ENCODE results near the gene RSPH6A.

RSPH6A gene

GRCh38 chr19:45817010-45817724, 2.1 kb upstream of the RSPH6A start (continued):
- TF ChIP-seq ZNF48 (tag by site-specific recombination; IDR thresholded peaks at IDR 0.05) (no peak), ZNF221 (tag by site-specific recombination; IDR thresholded peaks at IDR 0.05; ENCODE audit: borderline replicate concordance) (no peak), ZNF362 (tag by site-specific recombination; IDR thresholded peaks at IDR 0.05) (peak; percentile 100), ZNF473 (tag by site-specific recombination; IDR thresholded peaks at IDR 0.05) (no peak), ZNF2 (tag by site-specific recombination; IDR thresholded peaks at IDR 0.05) (peak; percentile 67; the same call in 1 of the 2 replicates), ZNF530 (tag by site-specific recombination; IDR thresholded peaks at IDR 0.05; ENCODE audit: low read depth) (no peak), TCF7L2 (IDR thresholded peaks at IDR 0.05; ENCODE audit: borderline replicate concordance, low read depth, low read length) (no peak), OSR2 (tag by site-specific recombination; IDR thresholded peaks at IDR 0.05) (no peak), ZEB2 (tag by site-specific recombination; IDR thresholded peaks at IDR 0.05) (peak; percentile 46; the same call in 1 of the 2 replicates), ZNF623 (tag by site-specific recombination; IDR thresholded peaks at IDR 0.05) (no peak), FEZF1 (tag by site-specific recombination; IDR thresholded peaks at IDR 0.05) (no peak), KLF9 (tag by site-specific recombination; IDR thresholded peaks at IDR 0.05; ENCODE audit: low read depth) (no peak), PRDM1 (tag by site-specific recombination; IDR thresholded peaks at IDR 0.05) (no peak), SP7 (tag by site-specific recombination; IDR thresholded peaks at IDR 0.05) (peak; percentile 44; the same call in 1 of the 2 replicates), ZNF791 (tag by site-specific recombination; IDR thresholded peaks at IDR 0.05) (no peak), ZNF560 (tag by site-specific recombination; IDR thresholded peaks at IDR 0.05; ENCODE audit: borderline replicate concordance) (no peak), ZNF76 (tag by site-specific recombination; IDR thresholded peaks at IDR 0.05; ENCODE audit: borderline replicate concordance, low read depth) (no peak), ZNF621 (tag by site-specific recombination; IDR thresholded peaks at IDR 0.05) (no peak), ZNF610 (tag by site-specific recombination; IDR thresholded peaks at IDR 0.05; ENCODE audit: borderline replicate concordance) (no peak), ZNF223 (tag by site-specific recombination; IDR thresholded peaks at IDR 0.05) (peak; percentile 86), KLF16 (tag by site-specific recombination; IDR thresholded peaks at IDR 0.05) (no peak)
- TF ChIP-seq, protein P1, sequence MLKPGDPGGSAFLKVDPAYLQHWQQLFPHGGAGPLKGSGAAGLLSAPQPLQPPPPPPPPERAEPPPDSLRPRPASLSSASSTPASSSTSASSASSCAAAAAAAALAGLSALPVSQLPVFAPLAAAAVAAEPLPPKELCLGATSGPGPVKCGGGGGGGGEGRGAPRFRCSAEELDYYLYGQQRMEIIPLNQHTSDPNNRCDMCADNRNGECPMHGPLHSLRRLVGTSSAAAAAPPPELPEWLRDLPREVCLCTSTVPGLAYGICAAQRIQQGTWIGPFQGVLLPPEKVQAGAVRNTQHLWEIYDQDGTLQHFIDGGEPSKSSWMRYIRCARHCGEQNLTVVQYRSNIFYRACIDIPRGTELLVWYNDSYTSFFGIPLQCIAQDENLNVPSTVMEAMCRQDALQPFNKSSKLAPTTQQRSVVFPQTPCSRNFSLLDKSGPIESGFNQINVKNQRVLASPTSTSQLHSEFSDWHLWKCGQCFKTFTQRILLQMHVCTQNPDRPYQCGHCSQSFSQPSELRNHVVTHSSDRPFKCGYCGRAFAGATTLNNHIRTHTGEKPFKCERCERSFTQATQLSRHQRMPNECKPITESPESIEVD (tag by site-specific recombination; IDR thresholded peaks at IDR 0.05): no peak
- TF ChIP-seq, protein P2, sequence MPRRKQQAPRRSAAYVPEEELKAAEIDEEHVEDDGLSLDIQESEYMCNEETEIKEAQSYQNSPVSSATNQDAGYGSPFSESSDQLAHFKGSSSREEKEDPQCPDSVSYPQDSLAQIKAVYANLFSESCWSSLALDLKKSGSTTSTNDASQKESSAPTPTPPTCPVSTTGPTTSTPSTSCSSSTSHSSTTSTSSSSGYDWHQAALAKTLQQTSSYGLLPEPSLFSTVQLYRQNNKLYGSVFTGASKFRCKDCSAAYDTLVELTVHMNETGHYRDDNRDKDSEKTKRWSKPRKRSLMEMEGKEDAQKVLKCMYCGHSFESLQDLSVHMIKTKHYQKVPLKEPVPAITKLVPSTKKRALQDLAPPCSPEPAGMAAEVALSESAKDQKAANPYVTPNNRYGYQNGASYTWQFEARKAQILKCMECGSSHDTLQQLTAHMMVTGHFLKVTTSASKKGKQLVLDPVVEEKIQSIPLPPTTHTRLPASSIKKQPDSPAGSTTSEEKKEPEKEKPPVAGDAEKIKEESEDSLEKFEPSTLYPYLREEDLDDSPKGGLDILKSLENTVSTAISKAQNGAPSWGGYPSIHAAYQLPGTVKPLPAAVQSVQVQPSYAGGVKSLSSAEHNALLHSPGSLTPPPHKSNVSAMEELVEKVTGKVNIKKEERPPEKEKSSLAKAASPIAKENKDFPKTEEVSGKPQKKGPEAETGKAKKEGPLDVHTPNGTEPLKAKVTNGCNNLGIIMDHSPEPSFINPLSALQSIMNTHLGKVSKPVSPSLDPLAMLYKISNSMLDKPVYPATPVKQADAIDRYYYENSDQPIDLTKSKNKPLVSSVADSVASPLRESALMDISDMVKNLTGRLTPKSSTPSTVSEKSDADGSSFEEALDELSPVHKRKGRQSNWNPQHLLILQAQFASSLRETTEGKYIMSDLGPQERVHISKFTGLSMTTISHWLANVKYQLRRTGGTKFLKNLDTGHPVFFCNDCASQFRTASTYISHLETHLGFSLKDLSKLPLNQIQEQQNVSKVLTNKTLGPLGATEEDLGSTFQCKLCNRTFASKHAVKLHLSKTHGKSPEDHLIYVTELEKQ (tag by site-specific recombination; IDR thresholded peaks at IDR 0.05; ENCODE audit: borderline replicate concordance): no peak
- TF ChIP-seq, protein P3, sequence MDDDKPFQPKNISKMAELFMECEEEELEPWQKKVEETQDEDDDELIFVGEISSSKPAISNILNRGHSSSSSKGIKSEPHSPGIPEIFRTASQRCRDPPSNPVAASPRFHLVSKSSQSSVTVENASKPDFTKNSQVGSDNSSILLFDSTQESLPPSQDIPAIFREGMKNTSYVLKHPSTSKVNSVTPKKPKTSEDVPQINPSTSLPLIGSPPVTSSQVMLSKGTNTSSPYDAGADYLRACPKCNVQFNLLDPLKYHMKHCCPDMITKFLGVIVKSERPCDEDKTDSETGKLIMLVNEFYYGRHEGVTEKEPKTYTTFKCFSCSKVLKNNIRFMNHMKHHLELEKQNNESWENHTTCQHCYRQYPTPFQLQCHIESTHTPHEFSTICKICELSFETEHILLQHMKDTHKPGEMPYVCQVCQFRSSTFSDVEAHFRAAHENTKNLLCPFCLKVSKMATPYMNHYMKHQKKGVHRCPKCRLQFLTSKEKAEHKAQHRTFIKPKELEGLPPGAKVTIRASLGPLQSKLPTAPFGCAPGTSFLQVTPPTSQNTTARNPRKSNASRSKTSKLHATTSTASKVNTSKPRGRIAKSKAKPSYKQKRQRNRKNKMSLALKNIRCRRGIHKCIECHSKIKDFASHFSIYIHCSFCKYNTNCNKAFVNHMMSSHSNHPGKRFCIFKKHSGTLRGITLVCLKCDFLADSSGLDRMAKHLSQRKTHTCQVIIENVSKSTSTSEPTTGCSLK (tag by site-specific recombination; IDR thresholded peaks at IDR 0.05): no peak
- TF ChIP-seq, protein P4, sequence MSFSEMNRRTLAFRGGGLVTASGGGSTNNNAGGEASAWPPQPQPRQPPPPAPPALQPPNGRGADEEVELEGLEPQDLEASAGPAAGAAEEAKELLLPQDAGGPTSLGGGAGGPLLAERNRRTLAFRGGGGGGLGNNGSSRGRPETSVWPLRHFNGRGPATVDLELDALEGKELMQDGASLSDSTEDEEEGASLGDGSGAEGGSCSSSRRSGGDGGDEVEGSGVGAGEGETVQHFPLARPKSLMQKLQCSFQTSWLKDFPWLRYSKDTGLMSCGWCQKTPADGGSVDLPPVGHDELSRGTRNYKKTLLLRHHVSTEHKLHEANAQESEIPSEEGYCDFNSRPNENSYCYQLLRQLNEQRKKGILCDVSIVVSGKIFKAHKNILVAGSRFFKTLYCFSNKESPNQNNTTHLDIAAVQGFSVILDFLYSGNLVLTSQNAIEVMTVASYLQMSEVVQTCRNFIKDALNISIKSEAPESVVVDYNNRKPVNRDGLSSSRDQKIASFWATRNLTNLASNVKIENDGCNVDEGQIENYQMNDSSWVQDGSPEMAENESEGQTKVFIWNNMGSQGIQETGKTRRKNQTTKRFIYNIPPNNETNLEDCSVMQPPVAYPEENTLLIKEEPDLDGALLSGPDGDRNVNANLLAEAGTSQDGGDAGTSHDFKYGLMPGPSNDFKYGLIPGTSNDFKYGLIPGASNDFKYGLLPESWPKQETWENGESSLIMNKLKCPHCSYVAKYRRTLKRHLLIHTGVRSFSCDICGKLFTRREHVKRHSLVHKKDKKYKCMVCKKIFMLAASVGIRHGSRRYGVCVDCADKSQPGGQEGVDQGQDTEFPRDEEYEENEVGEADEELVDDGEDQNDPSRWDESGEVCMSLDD (tag by site-specific recombination; IDR thresholded peaks at IDR 0.05): no peak
- TF ChIP-seq, protein P5, sequence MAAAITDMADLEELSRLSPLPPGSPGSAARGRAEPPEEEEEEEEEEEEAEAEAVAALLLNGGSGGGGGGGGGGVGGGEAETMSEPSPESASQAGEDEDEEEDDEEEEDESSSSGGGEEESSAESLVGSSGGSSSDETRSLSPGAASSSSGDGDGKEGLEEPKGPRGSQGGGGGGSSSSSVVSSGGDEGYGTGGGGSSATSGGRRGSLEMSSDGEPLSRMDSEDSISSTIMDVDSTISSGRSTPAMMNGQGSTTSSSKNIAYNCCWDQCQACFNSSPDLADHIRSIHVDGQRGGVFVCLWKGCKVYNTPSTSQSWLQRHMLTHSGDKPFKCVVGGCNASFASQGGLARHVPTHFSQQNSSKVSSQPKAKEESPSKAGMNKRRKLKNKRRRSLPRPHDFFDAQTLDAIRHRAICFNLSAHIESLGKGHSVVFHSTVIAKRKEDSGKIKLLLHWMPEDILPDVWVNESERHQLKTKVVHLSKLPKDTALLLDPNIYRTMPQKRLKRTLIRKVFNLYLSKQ (tag by site-specific recombination; IDR thresholded peaks at IDR 0.05; ENCODE audit: borderline replicate concordance): no peak

Data from HEK293 (cell line).